HAP-1 (cell line): ENCODE results near the gene ADD1.
"Not testable (repeated sequence)": the region's sequence is repeated elsewhere in the genome, so short reads cannot be mapped to it uniquely, and the experiment has no call there.

Experiments
- DNase-seq, 2 experiments: peaks; one replicate each; pipeline ENCODE4 v3.0.0-alpha.2; 2016 to 2020; ENCODE audit warnings: low spot score in 2 of 2
- H3K27me3 ChIP-seq: fragments of 250-450 bp; sonication (Bioruptor Pico); 2 replicates; pipeline ENCODE4 v1.5.1; 2020; ENCODE audit warnings: low read depth, mild to moderate bottlenecking, moderate library complexity
- H3K36me3 ChIP-seq: fragments of 250-450 bp; sonication (Bioruptor Pico); replicated peaks from 2 replicates; pipeline ENCODE4 v1.5.1; 2020; ENCODE audit warnings: mild to moderate bottlenecking
- H3K4me1 ChIP-seq: fragments of 250-450 bp; sonication (Bioruptor Pico); 2 replicates; pipeline ENCODE4 v1.5.1; 2020; ENCODE audit warnings: mild to moderate bottlenecking
- H3K4me3 ChIP-seq: fragments of 250-450 bp; sonication (Bioruptor Pico); 2 replicates; pipeline ENCODE4 v1.5.1; 2020; ENCODE audit warnings: mild to moderate bottlenecking, moderate library complexity
- H3K9me3 ChIP-seq: fragments of 250-450 bp; sonication (Bioruptor Pico); 2 replicates; pipeline ENCODE4 v1.5.1; 2020; ENCODE audit warnings: mild to moderate bottlenecking, moderate library complexity
- in situ Hi-C: fragments of 300-500 bp; cut with MboI; formaldehyde crosslinking; loops from 3 replicates; pipeline ENCODE4 v1.14.3; 2020; ENCODE audit warnings: low sequenced_read_pairs, inconsistent platforms, mixed read lengths

The ADD1 gene

DNA sequence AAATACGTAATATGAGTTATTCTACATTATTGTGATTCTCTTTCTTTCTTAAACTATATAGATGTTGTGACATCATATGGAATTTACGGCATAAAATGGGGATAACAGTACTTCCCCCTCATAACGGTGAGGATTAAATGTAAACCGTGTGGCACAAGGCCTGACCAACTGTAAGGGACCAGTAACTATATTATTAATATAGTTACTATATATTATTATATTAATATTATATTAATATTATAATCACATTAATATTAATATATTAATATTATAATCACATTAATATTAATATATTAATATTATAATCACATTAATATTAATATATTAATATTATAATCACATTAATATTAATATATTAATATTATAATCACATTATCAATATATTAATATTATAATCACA, 116.8 kb downstream of the ADD1 start:
- DNase-seq, H3K9me3 ChIP-seq, H3K27me3 ChIP-seq, H3K4me3 ChIP-seq, in situ Hi-C loops: not testable (repeated sequence)
- Histone ChIP-seq H3K36me3 (peaks cover 54% of the 10 kb centered on the region), H3K4me1 (peaks cover 10% of the 10 kb centered on the region)

DNA sequence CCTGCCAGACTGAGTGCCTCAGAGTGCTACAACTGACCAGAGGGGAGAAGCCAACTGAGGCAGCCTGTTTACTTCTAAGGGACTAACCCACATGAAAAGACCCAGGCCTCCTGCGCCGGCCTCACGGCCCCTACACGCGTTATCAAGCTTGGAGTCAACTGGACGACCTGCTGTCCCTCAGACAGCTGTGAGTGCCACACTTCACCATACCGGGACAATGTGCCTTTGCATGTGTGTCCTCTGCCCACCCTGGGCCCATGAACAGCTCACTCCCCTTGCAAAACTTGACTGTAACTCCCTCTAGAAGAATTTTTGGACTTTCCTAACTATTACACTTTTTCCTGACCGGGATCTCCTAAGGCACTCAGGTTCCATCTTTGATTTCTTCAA, 117.8 kb downstream of the ADD1 start:
- Histone ChIP-seq H3K36me3 (peaks cover 45% of the 10 kb centered on the region), H3K4me1 (peaks cover 10% of the 10 kb centered on the region), H3K27me3 (no peaks in the 10 kb centered on the region), H3K4me3 (peak overlapping the region; percentile 56), H3K9me3 (no peaks in the 10 kb centered on the region)
- DNase-seq: peak; percentile 38 to 72
- in situ Hi-C loops: no loop called here

DNA sequence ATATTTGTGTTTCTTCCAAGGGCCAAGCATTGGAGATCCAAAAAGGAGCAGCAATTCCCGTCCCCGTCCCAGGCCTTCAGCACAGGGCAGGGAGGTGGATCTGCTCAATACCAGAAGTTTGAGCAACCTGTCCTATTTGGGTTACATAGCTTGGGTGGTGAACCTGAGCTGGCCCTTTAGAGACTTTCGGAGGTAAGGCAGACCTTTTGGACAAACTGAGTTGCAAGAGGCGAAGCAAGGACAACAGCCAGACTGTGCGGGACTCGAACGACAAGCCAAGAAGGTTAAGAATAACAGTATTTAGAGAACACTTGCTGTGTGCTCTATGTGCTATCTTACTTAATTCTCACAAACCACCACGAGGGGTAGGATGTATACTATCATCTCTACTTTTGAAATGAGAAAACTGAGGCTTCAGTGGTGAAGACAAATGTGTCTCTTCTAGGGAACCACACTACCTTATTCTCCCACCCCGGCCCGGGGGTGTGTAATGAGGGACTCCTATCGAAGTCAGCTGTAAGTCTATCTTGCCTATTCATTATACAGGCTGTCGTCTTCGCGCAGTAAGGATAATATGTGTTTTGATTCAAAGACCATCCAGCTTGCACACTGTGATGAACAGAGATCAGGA, 118.3 kb downstream of the ADD1 start:
- H3K4me1 ChIP-seq: peaks cover 10% of the 10 kb centered on the region
- peak in 1 of 2 experiments; percentile 39 for DNase-seq
- no peaks in the 10 kb centered on the region for H3K27me3 ChIP-seq
- in situ Hi-C loops: no loop called here
- H3K4me3 ChIP-seq: peak overlapping the region; percentile 56
- H3K9me3 ChIP-seq: no peaks in the 10 kb centered on the region
- peaks cover 39% of the 10 kb centered on the region for H3K36me3 ChIP-seq

DNA sequence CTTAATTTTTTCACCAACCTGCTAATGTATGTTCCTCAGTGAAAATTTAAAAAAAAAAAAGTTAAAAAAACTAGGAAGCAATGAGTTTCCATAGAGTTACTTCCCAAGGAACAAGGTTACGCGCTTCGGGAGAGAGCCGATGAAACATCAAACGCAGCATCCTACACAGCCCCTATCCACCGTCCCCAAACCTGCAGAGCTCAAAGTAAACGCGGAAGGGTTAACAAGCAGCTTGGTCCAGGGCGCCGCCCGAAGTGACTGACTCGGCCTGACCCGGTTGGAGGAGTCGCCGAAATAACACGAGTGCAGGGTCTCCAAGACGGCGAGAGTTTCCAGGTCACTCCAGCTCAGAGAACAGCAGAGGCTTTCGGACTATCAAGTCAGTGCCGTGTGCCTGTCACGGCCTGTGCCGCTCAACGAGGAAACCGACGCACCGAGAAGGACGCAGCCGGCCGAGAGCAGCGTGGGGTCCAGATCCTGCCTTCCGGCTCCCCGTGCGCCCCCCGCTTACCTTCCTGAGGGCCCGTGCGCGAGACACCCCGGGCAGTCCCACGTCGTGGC, 119.0 kb downstream of the ADD1 start:
- H3K4me3 ChIP-seq: peak overlapping the region; percentile 56
- H3K27me3 ChIP-seq: no peaks in the 10 kb centered on the region
- H3K4me1 ChIP-seq: peaks cover 10% of the 10 kb centered on the region
- peak in 1 of 2 experiments; percentile 61 for DNase-seq
- in situ Hi-C loops: no loop called here
- peaks cover 32% of the 10 kb centered on the region for H3K36me3 ChIP-seq
- H3K9me3 ChIP-seq: no peaks in the 10 kb centered on the region

DNA sequence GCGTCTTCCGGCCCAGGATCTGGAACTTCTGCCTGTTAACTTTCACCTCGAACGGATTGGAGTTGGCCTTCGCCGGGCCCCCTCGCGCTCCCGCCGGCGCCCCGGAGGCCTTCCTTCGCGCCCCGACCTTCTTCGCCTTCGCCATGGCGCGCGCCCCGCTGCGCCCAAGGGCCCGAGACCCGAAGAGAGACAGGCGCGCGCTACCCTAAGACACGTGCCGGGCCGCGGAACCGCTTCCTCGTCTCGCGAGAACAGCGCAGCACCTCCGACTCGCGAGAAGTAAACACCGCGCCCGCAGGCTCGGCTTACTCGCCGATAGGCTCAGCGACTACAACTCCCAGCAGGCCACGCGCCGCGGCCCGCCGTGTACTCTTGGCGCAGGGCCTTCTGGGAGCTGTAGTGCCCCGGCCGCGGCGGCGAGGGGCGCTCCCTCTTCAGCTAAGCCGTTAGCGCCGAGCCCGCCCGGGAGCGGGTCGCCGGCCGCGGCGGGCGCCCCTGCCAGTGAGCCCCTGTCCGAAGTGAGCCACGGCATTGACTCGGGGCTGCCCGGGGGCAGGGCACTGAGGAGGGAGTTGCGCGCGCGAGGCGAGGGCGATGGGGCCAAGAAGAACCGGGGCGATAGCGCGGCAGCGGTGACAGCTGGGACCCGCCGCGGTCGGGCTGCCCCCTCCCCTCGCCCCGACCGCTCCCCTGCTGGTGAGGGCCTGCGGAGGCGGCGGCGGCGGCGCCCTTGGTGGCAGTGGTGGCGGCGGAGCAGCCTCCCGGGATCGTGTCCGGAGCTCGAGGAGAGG, 119.7 kb downstream of the ADD1 start, which contains the start of the genes GRK4 and NOP14:
Gene GRK4 (plus strand): TSS at position 397 of the 791 bp plus-strand sequence. CDS start 500 bp downstream, outside the sequence.
Gene NOP14 (minus strand): TSS at position 232 of the 791 bp plus-strand sequence. CDS start 87 bp downstream, at position 145.
- in situ Hi-C loops: no loop called here
- Histone ChIP-seq H3K27me3 (no peaks in the 10 kb centered on the region), H3K9me3 (no peaks in the 10 kb centered on the region), H3K4me3 (peak within 1 kb of the TSS; percentile 56), H3K4me1 (peaks cover 10% of the 10 kb centered on the region), H3K36me3 (peaks cover 25% of the 10 kb centered on the region)
- peak; percentile 97 to 99 for DNase-seq

DNA sequence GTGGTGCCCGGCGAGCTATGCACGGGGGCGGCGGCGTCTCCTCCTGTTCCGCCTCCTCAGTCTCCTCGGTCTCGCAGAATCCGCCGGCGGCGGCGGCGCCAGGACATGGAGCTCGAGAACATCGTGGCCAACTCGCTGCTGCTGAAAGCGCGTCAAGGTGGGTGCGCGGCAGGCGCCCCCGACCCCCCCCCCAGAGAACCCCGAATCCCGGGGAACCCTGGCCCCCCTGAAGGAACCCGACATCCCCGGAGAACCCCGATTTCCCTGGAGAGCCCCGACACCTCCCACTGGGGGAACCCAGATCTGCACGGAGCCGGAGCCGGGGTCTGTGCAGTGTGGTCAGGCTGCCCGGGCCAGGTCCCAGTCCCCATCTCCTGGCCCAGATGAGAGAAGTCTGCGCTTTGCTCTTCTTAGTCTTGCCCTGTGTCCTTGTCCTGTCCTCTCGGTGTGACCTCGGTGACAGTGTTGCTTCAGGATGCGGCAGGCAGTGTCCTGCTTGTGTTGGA, 120.4 kb downstream of the ADD1 start:
- peaks cover 10% of the 10 kb centered on the region for H3K4me1 ChIP-seq
- H3K4me3 ChIP-seq: peak overlapping the region; percentile 56
- no peaks in the 10 kb centered on the region for H3K27me3 ChIP-seq
- in situ Hi-C loops: no loop called here
- no peaks in the 10 kb centered on the region for H3K9me3 ChIP-seq
- peaks cover 20% of the 10 kb centered on the region for H3K36me3 ChIP-seq
- peak in 1 of 2 experiments; percentile 42 for DNase-seq

DNA sequence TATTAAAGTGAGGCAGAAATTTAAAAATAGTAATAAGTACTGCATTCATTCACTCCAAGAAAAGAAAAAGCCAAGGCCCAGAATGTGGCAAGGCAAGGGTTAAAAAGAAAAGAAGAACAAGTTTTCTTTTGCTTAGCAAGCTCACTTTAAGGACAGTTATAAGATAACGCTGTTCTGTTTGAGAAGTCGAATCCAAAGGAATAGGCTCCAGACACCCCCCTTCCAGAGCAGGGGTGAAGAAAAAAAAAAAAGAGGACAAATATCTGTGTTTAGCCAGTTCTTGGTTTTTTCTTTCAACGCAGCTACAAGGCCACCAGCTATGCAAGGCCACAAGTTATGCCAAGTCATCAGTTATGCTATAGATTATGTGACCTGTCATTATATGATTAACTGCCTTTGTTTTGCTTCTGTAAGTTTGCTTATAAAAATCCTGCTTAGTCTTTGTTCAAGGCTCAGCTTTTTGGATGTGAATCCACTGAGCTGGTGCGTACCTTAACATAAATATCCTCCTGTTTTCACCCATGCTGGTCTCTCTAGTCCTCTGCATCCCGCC, 121.1 kb downstream of the ADD1 start:
- Histone ChIP-seq H3K36me3 (peaks cover 15% of the 10 kb centered on the region), H3K27me3 (no peaks in the 10 kb centered on the region), H3K4me1 (peaks cover 10% of the 10 kb centered on the region), H3K4me3 (peak overlapping the region; percentile 56), H3K9me3 (no peaks in the 10 kb centered on the region)
- no peak for DNase-seq
- in situ Hi-C loops: no loop called here

DNA sequence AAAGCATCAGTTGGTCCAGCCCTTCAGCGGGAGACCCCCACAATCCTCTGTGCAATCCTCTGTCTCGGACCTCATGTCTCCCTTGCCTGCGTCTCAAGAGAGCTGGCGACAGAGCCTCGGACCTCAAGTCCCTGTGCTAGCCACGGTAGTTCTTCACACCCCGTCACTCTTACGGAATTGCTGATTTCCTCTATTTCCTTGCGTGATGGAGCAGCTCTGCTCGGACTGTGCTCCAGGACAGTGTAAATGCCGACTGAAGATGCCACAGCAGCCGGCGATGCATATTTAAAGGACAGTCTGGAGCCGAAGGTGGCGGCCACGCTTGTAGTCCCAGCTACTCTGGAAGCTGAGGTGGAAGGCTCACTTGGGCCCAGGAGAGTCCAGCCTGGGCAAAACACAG, 121.6 kb downstream of the ADD1 start:
- Histone ChIP-seq H3K27me3 (no peaks in the 10 kb centered on the region), H3K9me3 (no peaks in the 10 kb centered on the region), H3K4me3 (no peak overlapping the region), H3K36me3 (peaks cover 11% of the 10 kb centered on the region), H3K4me1 (peaks cover 10% of the 10 kb centered on the region)
- in situ Hi-C loops: no loop called here
- DNase-seq: no peak

DNA sequence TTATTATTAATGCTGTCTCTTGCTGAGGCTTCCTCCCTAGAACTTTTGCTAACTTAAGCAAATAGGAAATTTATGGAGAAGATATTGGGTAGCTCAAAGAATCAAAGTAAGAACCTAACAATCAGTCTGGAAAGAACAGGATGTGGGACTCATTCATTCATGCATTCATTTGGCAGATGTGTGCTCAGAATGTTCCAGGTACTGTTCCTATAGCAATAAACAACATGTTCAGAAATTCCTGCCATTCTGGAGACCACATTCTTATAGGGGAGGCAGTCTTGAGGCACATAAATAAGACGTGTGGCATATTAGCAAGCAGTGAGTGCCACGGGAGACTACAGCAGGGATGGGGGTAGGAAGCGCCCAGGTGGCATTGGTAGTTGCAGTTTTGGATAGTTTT, 124.7 kb downstream of the ADD1 start:
- Histone ChIP-seq H3K4me3 (no peak overlapping the region), H3K27me3 (no peaks in the 10 kb centered on the region), H3K4me1 (peaks cover 10% of the 10 kb centered on the region), H3K9me3 (no peaks in the 10 kb centered on the region), H3K36me3 (no peaks in the 10 kb centered on the region)
- in situ Hi-C loops: no loop called here
- no peak for DNase-seq

DNA sequence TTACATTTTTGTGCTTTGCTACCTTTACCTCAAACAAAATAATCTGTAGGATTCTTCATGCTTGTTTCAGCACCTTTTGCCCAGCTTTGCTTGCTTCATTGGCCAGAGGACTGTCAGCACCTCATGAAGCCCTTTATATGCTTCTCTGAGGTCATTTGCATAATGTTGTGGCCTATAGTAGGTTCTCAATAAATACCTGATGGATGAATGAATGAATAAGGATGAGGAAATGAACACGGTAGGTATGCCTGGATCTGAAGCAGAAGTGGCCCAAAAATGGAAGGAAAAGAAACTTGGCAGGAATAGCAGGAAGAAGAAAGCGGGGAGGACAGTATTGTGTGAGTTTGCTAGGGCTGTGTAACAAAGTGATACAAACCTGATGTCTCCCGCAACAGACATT, 127.6 kb downstream of the ADD1 start:
- no peaks in the 10 kb centered on the region for H3K27me3 ChIP-seq
- H3K36me3 ChIP-seq: no peaks in the 10 kb centered on the region
- in situ Hi-C loops: no loop called here
- H3K4me1 ChIP-seq: no peaks in the 10 kb centered on the region
- H3K9me3 ChIP-seq: no peaks in the 10 kb centered on the region
- no peak overlapping the region for H3K4me3 ChIP-seq
- no peak for DNase-seq

DNA sequence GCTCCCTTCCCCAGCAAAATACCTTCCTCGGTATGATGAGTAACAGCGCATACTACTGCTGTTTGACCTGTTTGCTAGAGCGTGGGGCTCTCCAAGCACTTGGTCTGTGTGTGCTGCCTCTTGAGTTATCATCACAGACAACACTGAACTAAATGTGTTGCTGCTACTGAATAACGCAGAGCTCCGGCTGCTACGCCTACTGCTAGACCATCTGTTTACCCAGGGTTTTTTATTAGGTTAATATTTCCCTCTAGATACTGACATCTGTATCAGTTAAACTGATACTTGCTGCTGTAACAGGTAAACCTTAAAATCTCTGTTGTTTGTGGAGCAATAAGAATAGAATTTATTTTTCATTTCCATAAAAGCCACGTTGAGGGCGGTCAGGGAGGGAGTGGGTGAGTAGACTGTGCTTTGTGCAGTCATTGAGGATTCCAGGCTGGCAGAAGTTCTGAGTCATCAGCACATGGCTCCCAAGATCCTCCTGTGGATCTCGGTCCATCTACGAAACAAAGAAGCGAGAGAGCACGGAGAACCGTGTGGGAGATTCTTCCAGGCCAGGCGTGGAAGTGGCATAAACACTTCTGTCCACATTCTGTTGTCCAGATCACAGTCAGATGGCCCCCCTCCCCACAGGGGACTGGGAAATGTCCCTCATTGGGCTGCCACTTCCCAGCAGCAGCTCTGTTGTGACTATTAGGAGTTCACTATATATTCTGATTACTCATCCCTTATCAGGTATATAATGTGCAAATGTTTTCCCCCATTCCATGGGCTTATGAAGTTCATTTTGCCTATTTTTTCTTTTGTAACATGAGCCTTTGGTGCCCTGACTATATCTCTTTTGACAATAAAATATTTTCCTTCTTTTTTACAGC, 133.8 kb downstream of the ADD1 start:
- Histone ChIP-seq H3K9me3 (peaks cover 6% of the 10 kb centered on the region; the same call in 1 of the 2 replicates), H3K27me3 (no peaks in the 10 kb centered on the region), H3K4me1 (no peaks in the 10 kb centered on the region), H3K4me3 (no peak overlapping the region), H3K36me3 (no peaks in the 10 kb centered on the region)
- DNase-seq: no peak
- in situ Hi-C loops: no loop called here
